ENCODE data around the gene RYR3. TPM values are rescaled to one million over a fixed set of nuclear protein-coding genes. Genes with fewer than 3 reads are reported as not detected.
"Not testable (repeated sequence)": the region's sequence is repeated elsewhere in the genome, so short reads cannot be mapped to it uniquely, and the experiment has no call there.

RYR3 gene
- total RNA-seq, 4 donors from 2014 or later = 3.7 to 7.2 (median 4.5) TPM

DNA sequence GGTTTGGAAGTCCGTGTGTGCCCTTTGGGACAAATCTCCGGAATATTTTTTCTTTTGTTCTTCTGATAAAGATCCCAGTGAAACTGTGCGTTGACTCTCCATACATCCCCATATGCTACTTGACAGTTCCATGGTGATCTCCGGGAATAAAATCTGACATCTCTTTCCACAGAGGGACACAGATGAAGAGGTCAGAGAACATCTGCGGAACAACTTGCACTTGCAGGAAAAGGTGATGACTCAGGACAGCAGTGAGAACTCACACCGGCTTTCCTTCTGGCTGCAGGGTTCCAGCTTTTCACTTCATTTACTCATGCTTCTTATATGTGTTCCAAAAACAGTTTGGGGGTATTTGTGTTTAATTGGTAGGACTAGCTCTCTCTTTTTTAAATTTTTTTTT lies 500.0 kb downstream of the RYR3 start:
- intact Hi-C loops (cut with DNase I) = no loop called here
- Histone ChIP-seq H3K4me1 (no peaks in the 10 kb centered on the region), H3K27ac (replicated peaks in 1 of 4) (no peak overlapping the region), H3K27me3 (no peaks in the 10 kb centered on the region), H3K9me3 (no peaks in the 10 kb centered on the region), H3K36me3 (peaks cover 0 to 29% (median 2%) of the 10 kb centered on the region in 4 donors), H3K4me3 (no peak overlapping the region)
- no peak for DNase-seq (ENCODE audit: extremely low spot score)
- WGBS = 76% methylated on average over 6 of the region's 6 CpGs
- TF ChIP-seq POLR2AphosphoS5 (IDR thresholded peaks at IDR 0.05) = no peak
- no peak for TF ChIP-seq EP300 (IDR thresholded peaks at IDR 0.05)
- no peak for TF ChIP-seq POLR2A (IDR thresholded peaks at IDR 0.05; ENCODE audit: low read depth)
- TF ChIP-seq, protein P1, sequence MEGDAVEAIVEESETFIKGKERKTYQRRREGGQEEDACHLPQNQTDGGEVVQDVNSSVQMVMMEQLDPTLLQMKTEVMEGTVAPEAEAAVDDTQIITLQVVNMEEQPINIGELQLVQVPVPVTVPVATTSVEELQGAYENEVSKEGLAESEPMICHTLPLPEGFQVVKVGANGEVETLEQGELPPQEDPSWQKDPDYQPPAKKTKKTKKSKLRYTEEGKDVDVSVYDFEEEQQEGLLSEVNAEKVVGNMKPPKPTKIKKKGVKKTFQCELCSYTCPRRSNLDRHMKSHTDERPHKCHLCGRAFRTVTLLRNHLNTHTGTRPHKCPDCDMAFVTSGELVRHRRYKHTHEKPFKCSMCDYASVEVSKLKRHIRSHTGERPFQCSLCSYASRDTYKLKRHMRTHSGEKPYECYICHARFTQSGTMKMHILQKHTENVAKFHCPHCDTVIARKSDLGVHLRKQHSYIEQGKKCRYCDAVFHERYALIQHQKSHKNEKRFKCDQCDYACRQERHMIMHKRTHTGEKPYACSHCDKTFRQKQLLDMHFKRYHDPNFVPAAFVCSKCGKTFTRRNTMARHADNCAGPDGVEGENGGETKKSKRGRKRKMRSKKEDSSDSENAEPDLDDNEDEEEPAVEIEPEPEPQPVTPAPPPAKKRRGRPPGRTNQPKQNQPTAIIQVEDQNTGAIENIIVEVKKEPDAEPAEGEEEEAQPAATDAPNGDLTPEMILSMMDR (IDR thresholded peaks at IDR 0.05) = no peak

DNA sequence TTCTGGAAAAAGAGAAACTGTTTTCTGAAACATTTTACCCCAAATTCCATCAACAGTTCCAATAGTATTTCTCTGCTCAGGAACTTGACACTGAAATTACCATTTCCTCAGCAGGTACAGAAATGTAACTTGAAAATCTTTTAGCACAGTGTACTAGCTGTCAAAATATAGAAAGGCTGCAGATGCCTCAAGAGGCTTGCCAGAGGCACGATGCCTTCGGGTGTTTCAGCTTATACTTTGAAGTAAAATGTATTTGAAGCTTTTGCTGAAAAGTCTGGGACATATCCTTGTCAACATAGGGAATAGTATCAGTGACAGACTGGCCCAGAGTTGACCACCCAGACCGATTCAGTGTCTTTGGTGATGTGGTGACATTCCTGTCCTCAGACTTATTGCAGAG lies 503.1 kb downstream of the RYR3 start:
- Histone ChIP-seq H3K9me3 (no peaks in the 10 kb centered on the region), H3K4me1 (no peaks in the 10 kb centered on the region), H3K4me3 (no peak overlapping the region), H3K27ac (replicated peaks in 1 of 4) (no peak overlapping the region), H3K36me3 (peaks cover 0 to 50% (median 5%) of the 10 kb centered on the region in 4 donors), H3K27me3 (no peaks in the 10 kb centered on the region)
- intact Hi-C loops (cut with DNase I) = no loop called here
- DNase-seq (ENCODE audit: extremely low spot score) = no peak
- TF ChIP-seq EP300 (IDR thresholded peaks at IDR 0.05) (no peak), POLR2AphosphoS5 (IDR thresholded peaks at IDR 0.05) (no peak), POLR2A (IDR thresholded peaks at IDR 0.05; ENCODE audit: low read depth) (no peak)
- TF ChIP-seq, protein P1 (IDR thresholded peaks at IDR 0.05) = no peak
- 43% methylated on average over 3 of the region's 3 CpGs for WGBS

DNA sequence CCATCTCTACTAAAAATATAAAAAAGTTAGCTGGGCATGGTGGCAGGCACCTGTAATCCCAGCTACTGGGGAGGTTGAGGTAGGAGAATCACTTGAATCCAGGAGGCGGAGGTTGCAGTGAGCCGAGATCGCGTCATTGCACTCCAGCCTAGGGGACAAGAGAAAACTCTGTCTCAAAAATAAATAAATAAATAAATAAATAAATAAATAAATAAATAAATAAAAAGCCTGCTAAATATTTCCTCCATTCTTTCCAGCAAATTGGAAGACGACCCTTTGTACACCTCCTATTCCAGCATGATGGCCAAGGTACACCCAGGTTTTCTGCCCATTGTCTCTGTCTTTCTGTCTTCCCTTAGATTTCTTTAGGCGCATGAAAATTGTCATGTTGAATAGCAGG lies 508.7 kb downstream of the RYR3 start:
- WGBS = 97% methylated on average over 6 of the region's 6 CpGs

DNA sequence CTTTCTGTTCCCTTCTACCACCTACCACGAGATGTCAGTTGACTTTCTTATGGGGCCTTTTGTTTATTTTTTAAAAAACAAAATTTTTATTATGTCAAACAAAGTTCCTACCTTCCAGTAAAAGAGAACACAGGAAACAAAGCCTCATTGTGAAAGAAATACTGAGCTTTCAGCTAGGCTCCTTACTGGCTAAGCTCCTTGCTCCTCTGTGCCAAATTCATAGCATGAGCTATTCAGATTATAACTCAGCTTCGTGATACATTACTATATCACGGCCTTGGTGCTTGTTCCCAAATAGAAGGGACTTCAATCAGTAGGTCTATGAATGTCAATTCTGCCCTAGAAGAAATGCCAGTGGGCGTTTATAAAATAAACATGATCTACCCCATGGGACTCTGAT lies 511.7 kb downstream of the RYR3 start:
- no peaks in the 10 kb centered on the region for H3K9me3 ChIP-seq
- H3K27ac ChIP-seq (replicated peaks in 1 of 4) = no peak overlapping the region
- H3K27me3 ChIP-seq = no peaks in the 10 kb centered on the region
- H3K4me1 ChIP-seq = no peaks in the 10 kb centered on the region
- H3K4me3 ChIP-seq = no peak overlapping the region
- WGBS = 69% methylated on average over 4 of the region's 4 CpGs
- no peak for DNase-seq (ENCODE audit: extremely low spot score)
- peaks cover 0 to 39% (median 5%) of the 10 kb centered on the region in 4 donors for H3K36me3 ChIP-seq
- TF ChIP-seq, protein P1 (IDR thresholded peaks at IDR 0.05) = no peak
- no peak for TF ChIP-seq EP300 (IDR thresholded peaks at IDR 0.05)
- TF ChIP-seq POLR2A (IDR thresholded peaks at IDR 0.05; ENCODE audit: low read depth) = no peak
- no peak for TF ChIP-seq POLR2AphosphoS5 (IDR thresholded peaks at IDR 0.05)
- intact Hi-C loops (cut with DNase I) = no loop called here

More for the DNA sequence above, 508.7 kb downstream of the RYR3 start:
- H3K4me3 ChIP-seq; DNase-seq (ENCODE audit: extremely low spot score); H3K27ac ChIP-seq (replicated peaks in 1 of 4); H3K9me3 ChIP-seq; intact Hi-C loops (cut with DNase I); H3K4me1 ChIP-seq; H3K27me3 ChIP-seq: not testable (repeated sequence)
- peaks cover 0 to 35% (median 5%) of the 10 kb centered on the region in 4 donors for H3K36me3 ChIP-seq

DNA sequence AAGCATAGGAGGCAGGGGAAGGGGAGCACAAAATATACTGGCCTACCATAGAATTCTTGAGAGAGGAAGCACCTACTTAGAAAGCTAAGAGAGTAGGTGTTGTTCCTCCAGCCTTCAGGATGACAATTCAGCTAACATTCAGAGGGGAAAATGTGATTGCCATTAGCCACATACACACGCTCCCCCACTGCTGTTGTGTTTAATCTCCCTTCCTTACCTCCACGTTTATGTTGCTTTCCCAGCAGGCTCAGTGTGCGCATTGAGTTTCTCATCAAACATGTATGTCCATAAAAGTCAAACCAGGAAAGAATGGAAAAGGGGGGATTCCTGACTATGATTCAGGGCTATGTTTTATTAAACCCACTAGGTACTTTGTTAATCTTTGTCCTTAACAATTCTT lies 512.4 kb downstream of the RYR3 start:
- Histone ChIP-seq H3K36me3 (peaks cover 0 to 37% (median 3%) of the 10 kb centered on the region in 4 donors), H3K9me3 (no peaks in the 10 kb centered on the region), H3K4me1 (no peaks in the 10 kb centered on the region), H3K4me3 (no peak overlapping the region), H3K27me3 (no peaks in the 10 kb centered on the region), H3K27ac (replicated peaks in 1 of 4) (no peak overlapping the region)
- intact Hi-C loops (cut with DNase I) = no loop called here
- WGBS = 84% methylated on average over 3 of the region's 3 CpGs
- TF ChIP-seq POLR2A (IDR thresholded peaks at IDR 0.05; ENCODE audit: low read depth) (no peak), EP300 (IDR thresholded peaks at IDR 0.05) (no peak), POLR2AphosphoS5 (IDR thresholded peaks at IDR 0.05) (no peak)
- TF ChIP-seq, protein P1 (IDR thresholded peaks at IDR 0.05) = no peak
- no peak for DNase-seq (ENCODE audit: extremely low spot score)

Measured in esophagus muscularis mucosa (tissue), 4 donors.